IMR-90 (cell line): ENCODE measurements around the gene LNX1. TPM values are rescaled to one million over a fixed set of nuclear protein-coding genes. Genes with fewer than 3 reads are reported as not detected.

Experiments
- ATAC-seq: fragments of 200-7000 bp; cut with Tn5 transposase; 2 replicates; pipeline ENCODE4 v1.9.1; 2020; ENCODE audit warnings: low read depth, mild to moderate bottlenecking, moderate library complexity
- BruUV-seq: library from RNA; stranded (reverse); fragments of 400-500 nt; replicated peaks from 2 replicates; lab custom pipeline; 2021; lab: Mats Ljungman, UMichigan
- CTCF ChIA-PET: fragments of 300-600 bp; formaldehyde crosslinking; extraction: SDS; loops from one replicate; lab custom pipeline; 2021; ENCODE audit warnings: antibody characterized with exemption; lab: Yijun Ruan, JAX
- POLR2A ChIA-PET: fragments of 300-600 bp; sonication (Branson Sonifier 250); formaldehyde crosslinking; loops from one replicate; lab custom pipeline; 2022; ENCODE audit warnings: antibody characterized with exemption; ENCODE audit not compliant: unreplicated experiment; lab: Charles Lee
- DNase-seq: peaks from one replicate; pipeline ENCODE4 v3.0.0; 2013
- H2AFZ ChIP-seq: replicated peaks from 2 replicates; pipeline ENCODE3; 2013; ENCODE audit warnings: low read length, mild to moderate bottlenecking; ENCODE audit not compliant: poor library complexity
- H2AK5ac ChIP-seq: 2 replicates; pipeline ENCODE4 v1.6.1; 2013; ENCODE audit warnings: low read depth, low read length, inconsistent platforms
- H2AK9ac ChIP-seq: replicated peaks from 2 replicates; pipeline ENCODE3; 2013; ENCODE audit warnings: mild to moderate bottlenecking, low read depth, low read length, moderate library complexity; ENCODE audit not compliant: poor library complexity
- H2BK120ac ChIP-seq: 2 replicates; pipeline ENCODE4 v1.6.1; 2013; ENCODE audit warnings: low read depth, low read length, inconsistent platforms
- H2BK15ac ChIP-seq: 3 replicates; pipeline ENCODE4 v1.6.1; 2013; ENCODE audit warnings: low read depth, low read length, inconsistent platforms
- H2BK20ac ChIP-seq: 2 replicates; pipeline ENCODE4 v1.6.1; 2013; ENCODE audit warnings: low read depth, mild to moderate bottlenecking, inconsistent platforms, low read length, moderate library complexity
- H2BK5ac ChIP-seq: 2 replicates; pipeline ENCODE4 v1.6.1; 2013; ENCODE audit warnings: mild to moderate bottlenecking, low read depth, low read length, inconsistent platforms; ENCODE audit not compliant: poor library complexity, severe bottlenecking
- H3K14ac ChIP-seq: replicated peaks from 2 replicates; pipeline ENCODE4 v1.6.1; 2013; ENCODE audit warnings: low read depth, low read length, inconsistent platforms
- H3K18ac ChIP-seq: 2 replicates; pipeline ENCODE4 v1.6.1; 2013; ENCODE audit warnings: low read depth, low read length, control low read depth
- H3K23ac ChIP-seq: 2 replicates; pipeline ENCODE4 v1.6.1; 2013; ENCODE audit warnings: low read depth, low read length, inconsistent platforms
- H3K27ac ChIP-seq: 2 replicates; pipeline ENCODE4 v1.5.1; 2013; ENCODE audit warnings: mild to moderate bottlenecking, control low read depth, low read length; ENCODE audit not compliant: insufficient read depth
- H3K27me3 ChIP-seq: 2 replicates; pipeline ENCODE4 v1.6.1; 2013; ENCODE audit warnings: low read length; ENCODE audit not compliant: control insufficient read depth, insufficient read depth
- H3K36me3 ChIP-seq: 2 replicates; pipeline ENCODE4 v1.6.1; 2013; ENCODE audit warnings: low read length, mixed read lengths; ENCODE audit not compliant: control insufficient read depth, insufficient read depth
- H3K4ac ChIP-seq: 2 replicates; pipeline ENCODE4 v1.6.1; 2013; ENCODE audit warnings: low read depth, low read length, inconsistent platforms
- H3K4me1 ChIP-seq: 2 replicates; pipeline ENCODE4 v1.6.1; 2013; ENCODE audit warnings: low read length, mixed read lengths; ENCODE audit not compliant: control insufficient read depth, insufficient read depth
- H3K4me2 ChIP-seq: 2 replicates; pipeline ENCODE4 v1.6.1; 2013; ENCODE audit warnings: low read depth, mild to moderate bottlenecking, control low read depth, low read length, moderate library complexity
- H3K4me3 ChIP-seq: 2 replicates; pipeline ENCODE4 v1.5.1; 2013; ENCODE audit warnings: low read depth, mild to moderate bottlenecking, control low read depth, low read length, moderate library complexity; ENCODE audit not compliant: insufficient read depth
- H3K56ac ChIP-seq: 2 replicates; pipeline ENCODE4 v1.6.1; 2013; ENCODE audit warnings: low read length, inconsistent platforms; ENCODE audit not compliant: insufficient read depth; ENCODE audit errors: extremely low read depth
- H3K79me1 ChIP-seq, 2 experiments: 2 replicates each; pipeline ENCODE4 v1.6.1; 2013; ENCODE audit warnings: low read length in 2 of 2, inconsistent platforms in 1 of 2, low read depth in 1 of 2
- H3K9ac ChIP-seq: 2 replicates; pipeline ENCODE4 v1.6.1; 2013; ENCODE audit warnings: low read depth, low read length, control low read depth
- H3K9me1 ChIP-seq: 2 replicates; pipeline ENCODE4 v1.6.1; 2013; ENCODE audit warnings: low read length, inconsistent platforms; ENCODE audit not compliant: insufficient read depth
- H3K9me3 ChIP-seq: 2 replicates; pipeline ENCODE4 v1.6.1; 2013; ENCODE audit warnings: low read length; ENCODE audit not compliant: control insufficient read depth, insufficient read depth
- H4K20me1 ChIP-seq: 2 replicates; pipeline ENCODE4 v1.6.1; 2013; ENCODE audit warnings: low read length, inconsistent platforms; ENCODE audit not compliant: insufficient read depth
- H4K5ac ChIP-seq: 2 replicates; pipeline ENCODE4 v1.6.1; 2013; ENCODE audit warnings: mild to moderate bottlenecking, low read depth, low read length, control low read depth
- H4K8ac ChIP-seq, 2 experiments: 2 replicates each; pipeline ENCODE4 v1.6.1; 2013; ENCODE audit warnings: low read depth in 2 of 2, low read length in 2 of 2, control low read depth in 1 of 2, inconsistent platforms in 1 of 2
- H4K91ac ChIP-seq: 2 replicates; pipeline ENCODE4 v1.6.1; 2013; ENCODE audit warnings: low read depth, low read length, inconsistent platforms; ENCODE audit not compliant: insufficient read depth
- CEBPB ChIP-seq: IDR thresholded peaks from 2 replicates; pipeline ENCODE4 v1.6.1; 2012; ENCODE audit warnings: low read depth, low read length, improper control_type of control experiment
- CHD1 ChIP-seq: IDR thresholded peaks from 2 replicates; pipeline ENCODE4 v1.6.1; 2012; ENCODE audit warnings: low read depth, low read length, improper control_type of control experiment
- POLR2A ChIP-seq: IDR thresholded peaks from 2 replicates; pipeline ENCODE4 v1.6.1; 2012; ENCODE audit warnings: mild to moderate bottlenecking, low read depth, low read length
- SMC3 ChIP-seq: fragments of 150-350 bp; IDR thresholded peaks from 2 replicates; pipeline ENCODE4 v1.6.1; 2016; ENCODE audit warnings: low read depth, mild to moderate bottlenecking, antibody characterized with exemption, low read length, moderate library complexity
- WGBS, 2 experiments: methylation state at CpG; one replicate each; pipeline versions ENCODE4 v1.1.5 to v1.1.7; 2013; ENCODE audit warnings: missing lambda C conversion rate in 2 of 2; ENCODE audit not compliant: insufficient read length in 1 of 2; ENCODE audit errors: extremely low coverage in 2 of 2; 5-methylcytosine and 5-hydroxymethylcytosine counted together
- dilution Hi-C: fragments of 300-500 bp; cut with HindIII; formaldehyde crosslinking; loops from one replicate; pipeline ENCODE4 v1.14.3; 2018; ENCODE audit warnings: low sequenced_read_pairs; ENCODE audit not compliant: unreplicated experiment
- in situ Hi-C: fragments of 300-500 bp; cut with MboI; formaldehyde crosslinking; loops from 3 replicates; pipeline ENCODE4 v1.14.3; 2019; ENCODE audit warnings: low sequenced_read_pairs, inconsistent platforms, mixed read lengths
- intact Hi-C: fragments of 100-400 bp; cut with micrococcal nuclease; formaldehyde crosslinking; loops from 2 replicates; pipeline ENCODE4 v1.10.0; 2022
- polyA plus RNA-seq, 3 experiments: library from polyadenylated mRNA; depleted of rRNA; stranded (reverse); fragments of >200 nt; gene quantifications; 2 replicates each; pipeline ENCODE4 v1.2.3, GENCODE V29; 2012; ENCODE audit warnings: low replicate concordance in 1 of 3
- total RNA-seq: library from RNA; depleted of rRNA; stranded (reverse); fragments of >200 nt; gene quantifications from 2 replicates; pipeline ENCODE4 v1.2.3, GENCODE V29; 2012

LNX1 gene
- total and polyA plus RNA-seq, 2 of the 4 experiments (the other 2 are of a cell fraction): 0.15 to 0.36 TPM

DNA sequence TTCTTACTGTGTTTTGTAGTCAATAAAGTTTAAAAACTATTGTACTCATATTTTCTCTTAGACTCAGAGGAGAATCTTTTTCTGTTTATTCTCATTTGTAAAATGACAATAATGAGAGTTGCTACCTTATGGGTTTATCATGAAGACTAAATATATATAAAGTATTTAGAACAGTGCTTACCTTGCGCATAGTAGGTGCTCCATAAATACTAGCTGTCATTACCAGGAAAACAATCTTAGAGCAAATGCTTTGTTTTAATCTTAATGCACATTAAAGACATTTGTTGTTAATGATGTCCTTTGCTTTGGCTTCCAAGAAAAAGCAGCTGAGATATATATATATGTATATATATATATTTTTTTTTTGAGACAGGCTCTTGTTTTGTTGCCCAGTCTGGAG, 168.9 kb downstream of the LNX1 start:
- Histone ChIP-seq H3K4me1 (no peaks in the 10 kb centered on the region; the same call in 1 of the 2 replicates), H2BK20ac (no peak overlapping the region), H3K27me3 (no peaks in the 10 kb centered on the region), H2AFZ (no peak overlapping the region), H3K56ac (no peak overlapping the region), H2BK120ac (no peak overlapping the region), H3K14ac (no peak overlapping the region), H2AK9ac (no peak overlapping the region), H3K23ac (no peak overlapping the region), H3K4ac (no peak overlapping the region), H3K36me3 (peaks cover 5% of the 10 kb centered on the region), H2BK15ac (no peak overlapping the region), H3K4me2 (no peak overlapping the region), H3K9me1 (peaks cover 4% of the 10 kb centered on the region; the same call in 1 of the 2 replicates), H3K79me1 (peaks cover 16 to 38% of the 10 kb centered on the region in 2 experiments; a peak in 3 of 4 replicates), H4K8ac (no peak overlapping the region), H3K9me3 (no peaks in the 10 kb centered on the region), H4K20me1 (peaks cover 3% of the 10 kb centered on the region; the same call in 1 of the 2 replicates), H4K91ac (no peak overlapping the region), H4K5ac (no peak overlapping the region), H3K27ac (no peak overlapping the region), H2BK5ac (no peak overlapping the region), H3K18ac (no peak overlapping the region), H2AK5ac (no peak overlapping the region), H3K9ac (no peak overlapping the region), H3K4me3 (no peak overlapping the region)
- no peak for TF ChIP-seq POLR2A
- no peak for TF ChIP-seq CHD1
- TF ChIP-seq CEBPB: no peak
- TF ChIP-seq SMC3: no peak
- ChIA-PET POLR2A (no interaction called here), CTCF (no interaction called here)
- in situ Hi-C loops (no loop called here), dilution Hi-C loops (no loop called here), intact Hi-C loops (no loop called here)
- no CpG with 5 or more reads among the region's 1 CpG for WGBS, 2 experiments
- no TSS peak for BruUV-seq
- ATAC-seq: no peak
- DNase-seq: no peak
